GM13976 (cell line): ENCODE results near the gene RYR1.
A peak's percentile ranks its signal among the peaks of the same experiment; 100 is the strongest.

Source experiments
- DNase-seq: peaks from one replicate; pipeline ENCODE4 v3.0.0; 2012; ENCODE audit warnings: low spot score
- CTCF ChIP-seq: IDR thresholded peaks from 2 replicates; pipeline ENCODE4 v1.5.1; 2012; ENCODE audit warnings: borderline replicate concordance, mild to moderate bottlenecking; ENCODE audit not compliant: insufficient read depth; ENCODE audit errors: extremely low read depth, missing control alignments, control extremely low read depth
- in situ Hi-C: fragments of 300-500 bp; cut with MboI; formaldehyde crosslinking; loops from one replicate; pipeline ENCODE4 v1.12.0; 2022; ENCODE audit warnings: low sequenced_read_pairs, mixed read lengths, inconsistent platforms; ENCODE audit not compliant: unreplicated experiment

Gene RYR1

GRCh38 chr19:38391911-38392464 lies 41.5 kb upstream of the RYR1 start:
- in situ Hi-C loops, result no loop called here
- DNase-seq, result no peak
- no peak for TF ChIP-seq CTCF

DNA sequence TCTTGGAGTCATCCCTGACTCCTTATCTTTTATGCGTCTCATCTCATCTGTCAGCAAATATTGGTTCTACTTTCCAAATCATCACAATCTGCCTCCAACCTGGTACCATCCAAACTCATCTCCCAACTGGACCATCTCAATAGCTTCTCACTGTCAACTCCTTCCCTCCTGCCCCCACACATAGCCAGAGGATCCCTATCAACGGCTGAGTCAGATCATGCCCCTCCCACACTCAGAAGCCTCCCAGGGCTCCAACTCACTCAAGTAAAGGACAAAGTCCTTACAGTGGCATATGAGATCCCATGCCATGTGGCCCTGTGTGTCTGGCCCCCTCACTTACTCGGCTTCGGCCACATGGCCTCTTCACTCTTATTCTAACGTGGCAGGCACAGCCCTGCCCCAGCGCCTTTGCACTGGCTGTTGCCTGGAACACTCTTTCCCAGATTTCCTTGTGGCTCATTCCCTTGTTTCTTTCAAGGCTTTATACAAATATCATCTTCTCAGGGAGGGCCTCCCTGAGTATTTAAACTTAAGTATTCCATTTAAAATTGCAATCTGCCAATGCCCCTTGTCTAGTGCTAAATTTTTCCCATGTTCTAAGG lies 40.7 kb upstream of the RYR1 start:
- in situ Hi-C loops, result no loop called here
- DNase-seq, result no peak
- TF ChIP-seq CTCF, result no peak

- DNase-seq, result peak; percentile 86
- in situ Hi-C loops, result no loop called here
- TF ChIP-seq CTCF, result no peak
Measured at GRCh38 chr19:38394488-38394887, 39.0 kb upstream of the RYR1 start.

DNA sequence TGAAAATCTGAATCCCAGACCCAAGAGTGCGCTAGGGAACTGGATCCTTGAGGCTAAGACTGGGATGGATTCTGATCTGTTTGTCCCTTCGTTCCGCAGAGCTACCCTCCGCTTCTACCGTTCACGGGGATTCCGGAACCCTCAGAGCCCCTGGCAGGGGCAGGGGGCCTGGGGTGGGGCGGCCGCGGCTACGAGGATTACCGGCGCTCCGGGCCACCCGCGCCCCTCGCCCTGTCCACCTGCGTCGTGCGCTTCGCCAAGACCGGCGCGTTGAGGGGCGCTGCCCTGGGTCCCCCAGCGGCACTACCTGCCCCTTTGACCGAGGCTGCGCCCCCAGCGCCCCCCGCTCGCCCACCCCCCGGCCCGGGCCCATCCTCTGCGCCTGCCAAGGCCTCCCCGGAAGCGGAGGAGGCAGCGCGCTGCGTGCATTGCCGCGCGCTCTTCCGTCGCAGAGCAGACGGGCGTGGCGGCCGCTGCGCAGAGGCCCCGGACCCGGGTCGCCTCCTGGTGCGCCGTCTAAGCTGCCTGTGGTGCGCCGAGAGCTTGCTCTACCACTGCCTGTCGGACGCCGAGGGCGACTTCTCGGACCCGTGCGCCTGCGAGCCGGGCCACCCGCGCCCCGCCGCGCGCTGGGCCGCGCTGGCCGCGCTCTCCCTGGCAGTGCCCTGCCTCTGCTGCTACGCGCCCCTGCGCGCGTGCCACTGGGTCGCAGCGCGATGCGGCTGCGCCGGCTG lies 37.9 kb upstream of the RYR1 start:
- peak; percentile 72 for DNase-seq
- no peak for TF ChIP-seq CTCF
- in situ Hi-C loops, result no loop called here

GRCh38 chr19:38399081-38399480 lies 34.4 kb upstream of the RYR1 start:
- in situ Hi-C loops, result no loop called here

GRCh38 chr19:38399537-38399936 lies 34.0 kb upstream of the RYR1 start:
- in situ Hi-C loops, result no loop called here
- DNase-seq, result no peak
- TF ChIP-seq CTCF, result no peak

More at GRCh38 chr19:38399081-38399480, 34.4 kb upstream of the RYR1 start:
- TF ChIP-seq CTCF, result no peak
- no peak for DNase-seq
